Measurements from ENCODE around the gene LHFPL3.

The LHFPL3 gene

DNA sequence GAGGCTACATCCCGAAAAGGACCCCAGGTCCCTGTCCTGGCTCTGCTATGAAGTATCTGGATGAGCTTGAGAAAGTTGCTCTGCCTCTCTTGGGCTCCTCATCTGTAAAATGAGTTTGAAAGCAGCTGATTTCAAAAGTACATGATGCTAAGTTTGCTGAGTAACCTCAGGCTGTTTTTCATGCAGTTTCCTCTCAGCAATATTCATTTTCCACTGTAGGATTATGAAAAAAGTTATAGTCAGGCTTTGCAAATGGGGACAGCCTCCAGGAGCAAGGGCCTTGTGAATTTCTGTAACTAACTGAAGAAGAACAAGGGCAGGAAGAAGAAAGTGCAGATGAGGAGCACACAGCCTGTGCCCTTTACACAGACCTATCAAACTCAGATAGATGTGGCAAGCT, 518.3 kb downstream of the LHFPL3 start:
- no peak for DNase-seq (ENCODE audit: low read depth)

DNA sequence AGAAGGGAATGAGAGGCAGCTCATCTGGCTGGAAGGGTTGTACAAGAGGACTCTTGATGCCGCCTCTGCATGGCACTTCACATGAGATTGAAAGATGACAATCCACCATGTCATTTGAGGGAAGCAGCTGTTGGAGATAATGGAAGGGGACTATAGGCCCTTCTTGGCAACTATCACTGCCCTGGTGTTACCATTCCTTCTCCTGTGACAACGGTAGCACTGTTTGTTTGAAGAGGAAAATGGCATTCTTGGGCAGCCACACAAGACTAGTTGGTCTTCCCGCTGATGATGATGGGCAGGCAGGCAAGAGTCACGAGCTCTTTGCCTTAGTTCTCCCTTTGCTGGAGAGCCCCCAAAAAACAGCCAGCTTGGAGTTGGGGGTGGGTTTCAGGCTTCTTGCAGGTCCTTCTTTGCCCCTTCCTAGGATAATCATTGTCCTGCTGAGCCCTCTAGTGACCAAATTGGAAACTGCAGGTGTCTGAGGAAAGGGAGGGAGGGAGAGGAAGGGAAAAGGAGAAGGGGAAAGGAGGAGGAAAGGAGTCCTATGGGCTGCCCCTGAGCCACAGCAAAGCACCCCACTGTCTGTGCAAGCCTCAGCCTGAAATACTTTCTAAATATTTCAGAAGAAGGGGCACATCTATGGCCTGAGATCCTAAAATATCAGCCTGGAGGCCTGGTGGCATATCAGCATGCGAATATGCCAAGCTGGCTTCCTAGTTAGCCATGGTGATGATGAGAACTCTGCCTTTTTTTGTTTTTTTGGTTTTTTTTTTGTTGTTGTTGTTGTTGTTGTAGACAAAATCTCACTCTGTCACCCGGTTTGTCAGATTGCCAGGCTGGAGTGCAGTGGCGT, 520.0 kb downstream of the LHFPL3 start:
- DNase-seq (ENCODE audit: low read depth) = peak; percentile 29

DNA sequence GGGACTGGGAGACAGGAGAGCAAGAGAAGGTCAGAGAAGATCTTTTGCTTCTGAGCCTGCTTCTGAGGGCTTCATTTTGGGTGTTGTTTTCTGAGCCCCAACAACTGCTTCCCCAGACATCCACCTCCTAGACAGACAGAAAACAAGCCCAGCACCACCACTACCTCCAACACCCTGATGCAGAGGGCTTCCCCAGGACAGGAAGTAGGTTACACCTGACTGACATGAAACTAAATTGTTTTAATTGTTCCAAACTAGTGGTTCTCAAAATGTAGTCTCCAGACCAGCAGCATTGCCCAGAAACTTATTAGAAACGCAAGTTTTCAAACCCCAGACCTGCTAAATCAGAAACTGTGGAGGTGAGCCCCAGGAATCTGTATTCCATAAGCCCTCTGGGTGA, 522.0 kb downstream of the LHFPL3 start:
- no peak for DNase-seq (ENCODE audit: low read depth)

DNA sequence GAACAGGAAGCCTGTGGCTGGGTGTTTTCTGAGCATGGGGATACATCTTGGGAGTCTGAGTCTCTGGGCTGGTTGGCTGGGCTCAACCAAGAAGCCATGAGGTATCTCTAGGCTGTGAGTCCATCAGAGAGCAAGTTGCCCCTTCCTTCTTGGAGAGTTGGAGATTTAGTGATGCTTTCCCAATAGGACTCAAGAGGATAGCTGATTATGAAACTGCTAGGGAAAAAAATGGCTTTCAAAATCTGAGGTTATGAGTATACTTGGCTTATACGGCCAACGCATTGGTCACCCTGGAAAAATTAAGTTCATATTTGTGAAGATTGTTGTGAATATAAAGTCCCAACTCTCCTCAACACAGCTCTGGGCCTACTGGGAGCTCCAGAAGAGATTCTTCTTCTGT, 522.9 kb downstream of the LHFPL3 start:
- DNase-seq (ENCODE audit: low read depth) = no peak

DNA sequence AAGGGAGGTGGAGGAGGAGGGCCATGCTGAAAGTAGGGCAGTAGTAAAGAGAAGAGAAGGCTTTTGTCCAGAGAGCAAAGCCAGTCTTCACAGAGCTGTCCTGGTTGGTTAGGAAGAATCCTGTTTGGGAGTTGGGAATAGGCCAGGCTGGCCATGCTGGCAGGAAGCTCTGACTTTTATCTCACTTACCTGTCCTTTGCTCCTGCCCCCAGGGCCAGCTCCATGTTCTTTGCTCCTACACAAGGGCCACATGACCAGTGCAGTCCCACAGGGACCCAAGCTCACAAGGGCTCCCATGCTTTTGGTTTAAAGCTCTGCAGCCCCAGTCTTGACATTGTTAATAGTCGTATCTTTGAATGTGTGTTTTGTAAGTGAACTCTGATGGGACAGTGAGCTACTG, 524.0 kb downstream of the LHFPL3 start:
- no peak for DNase-seq (ENCODE audit: low read depth)

DNA sequence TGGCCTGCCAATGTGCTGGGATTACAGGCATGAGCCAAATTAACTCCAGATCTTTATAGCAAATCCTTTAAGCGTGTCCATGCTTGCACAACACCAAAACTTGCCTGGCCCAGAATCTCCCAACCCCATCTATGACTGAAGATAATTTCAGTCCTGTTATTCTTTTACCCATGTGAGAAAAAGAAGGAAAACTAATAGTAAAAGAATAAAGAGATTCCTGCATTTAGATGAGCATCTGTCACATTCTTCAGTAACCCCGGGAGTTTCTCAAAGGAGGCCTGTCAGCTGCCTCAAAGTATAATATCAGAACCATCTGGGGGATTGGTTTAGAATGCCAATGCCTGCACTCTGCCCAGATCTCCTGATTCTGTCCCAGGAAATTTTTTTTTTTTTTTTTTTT, 527.5 kb downstream of the LHFPL3 start:
- DNase-seq (ENCODE audit: low read depth) = no peak

DNA sequence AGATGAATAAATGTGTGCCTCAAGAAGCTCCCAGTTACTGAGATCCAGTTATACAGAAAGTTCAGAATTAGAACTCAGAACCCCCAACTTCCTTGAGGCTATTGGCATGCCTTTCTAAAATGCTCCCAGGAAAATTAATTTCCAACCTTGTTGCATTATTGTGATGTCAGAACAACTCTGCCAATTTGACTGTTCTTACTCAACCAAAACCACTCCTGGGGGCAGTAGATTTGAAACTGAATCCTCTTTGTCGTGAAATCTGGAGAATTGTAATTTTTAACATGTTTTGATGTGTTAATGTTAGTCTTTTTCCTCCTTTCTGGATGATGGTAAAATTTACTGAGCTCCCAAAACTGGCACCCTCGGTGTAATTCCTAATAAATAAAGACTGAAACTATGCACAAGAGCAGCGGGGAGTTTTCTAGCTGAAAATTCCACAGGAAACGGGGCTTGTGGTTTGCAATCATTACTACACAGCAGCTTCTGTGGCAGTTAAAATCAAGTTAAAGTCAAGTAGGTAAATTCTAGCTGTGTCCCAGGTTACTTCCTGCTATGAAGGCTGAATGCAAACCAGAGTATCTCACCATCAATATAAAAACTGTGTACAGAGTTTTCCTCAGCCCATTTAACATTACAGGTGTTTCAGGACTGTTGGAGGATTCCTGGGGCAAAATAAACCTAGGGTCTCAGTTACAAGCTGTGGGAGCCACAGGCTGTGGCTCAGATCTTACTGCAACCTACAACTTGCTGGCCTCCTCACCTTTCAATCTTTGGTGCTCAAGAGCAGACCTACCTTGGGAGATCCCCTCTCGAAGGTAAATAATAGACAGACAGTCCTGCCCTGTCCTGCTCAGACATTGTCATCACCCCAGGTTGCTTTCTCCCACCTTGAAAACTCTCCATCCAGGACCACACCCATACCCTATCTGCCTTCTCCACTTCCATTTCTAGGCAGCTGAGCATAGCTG, 529.3 kb downstream of the LHFPL3 start:
- DNase-seq (ENCODE audit: low read depth) = no peak

DNA sequence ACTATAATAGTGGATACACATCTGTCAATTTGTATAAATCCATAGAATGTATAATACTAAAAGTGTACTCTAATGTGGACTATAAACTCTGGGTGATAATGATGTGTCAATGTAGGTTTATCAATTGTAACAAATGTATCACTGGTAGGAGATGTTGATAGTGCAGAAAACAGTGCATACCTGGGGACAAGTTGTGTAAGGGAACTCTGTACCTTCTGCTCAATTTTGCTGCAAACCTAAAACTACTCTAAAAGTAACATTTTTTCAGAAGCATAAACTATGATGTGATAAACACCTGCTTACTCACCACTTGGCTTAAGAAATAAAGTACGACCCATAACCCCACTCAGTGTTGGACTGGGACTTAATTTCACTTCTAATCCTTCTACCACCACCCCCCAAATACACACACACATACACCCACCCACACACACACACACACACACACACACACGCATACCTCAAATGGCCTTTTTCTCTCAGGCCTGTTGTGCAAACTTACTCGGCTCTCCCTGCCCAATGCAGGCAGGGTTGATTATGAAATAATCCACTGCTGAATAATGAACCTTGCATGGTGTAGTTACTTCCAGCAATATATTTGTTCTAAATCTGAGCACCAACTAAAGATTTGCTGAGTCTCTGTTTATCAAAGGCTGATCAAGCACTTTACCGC, 531.5 kb downstream of the LHFPL3 start:
- DNase-seq (ENCODE audit: low read depth) = no peak

DNA sequence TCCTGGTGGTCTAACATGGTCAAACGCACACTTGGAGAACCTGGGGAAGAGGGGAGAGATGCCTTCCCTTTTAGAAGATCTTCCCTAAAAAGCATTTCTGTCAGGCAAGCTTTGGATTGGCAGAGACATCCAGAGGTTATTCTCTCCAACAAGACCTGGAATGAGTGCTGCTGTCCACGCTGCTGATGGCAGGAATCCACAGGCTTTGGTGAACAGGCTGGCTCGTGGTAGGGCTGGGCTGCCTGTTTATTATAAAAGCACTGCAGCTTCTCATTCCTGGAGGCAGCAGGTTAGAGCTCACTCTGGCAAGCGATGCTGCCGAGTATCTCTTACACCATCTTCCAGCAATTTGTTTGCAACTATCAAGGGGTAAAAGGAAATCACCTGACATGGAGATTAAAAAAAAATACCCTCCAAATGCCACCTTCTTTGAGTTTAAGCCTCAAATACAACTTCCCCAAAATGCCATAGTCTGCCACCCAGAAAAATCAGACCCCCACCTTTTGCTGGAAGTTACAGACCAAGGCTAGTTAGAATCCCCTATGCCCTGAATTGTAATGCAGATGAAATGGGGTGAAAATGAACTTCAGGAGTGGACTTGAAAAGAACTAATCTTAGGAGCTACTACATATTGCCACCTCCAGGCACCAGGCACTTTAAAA, 533.5 kb downstream of the LHFPL3 start:
- DNase-seq (ENCODE audit: low read depth) = no peak

DNA sequence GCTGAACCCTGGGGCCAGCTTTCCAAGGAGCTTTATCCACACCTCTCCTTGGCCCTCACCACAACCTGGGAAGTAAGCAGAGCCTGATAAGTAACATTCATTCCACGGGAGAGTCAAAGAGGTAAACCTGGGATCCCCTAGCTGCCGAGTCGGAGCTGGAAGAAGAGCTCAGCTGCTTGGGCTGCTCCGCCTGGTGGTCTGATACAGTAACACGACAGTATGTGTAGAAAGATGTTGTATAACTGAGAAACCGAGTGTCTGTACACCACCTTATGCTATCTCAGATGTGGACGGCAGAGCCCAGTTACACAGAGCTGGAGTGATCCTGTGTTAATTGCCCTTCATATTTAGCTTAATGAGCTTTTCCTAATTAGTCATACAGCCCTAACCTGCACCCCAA, 534.3 kb downstream of the LHFPL3 start:
- no peak for DNase-seq (ENCODE audit: low read depth)

DNA sequence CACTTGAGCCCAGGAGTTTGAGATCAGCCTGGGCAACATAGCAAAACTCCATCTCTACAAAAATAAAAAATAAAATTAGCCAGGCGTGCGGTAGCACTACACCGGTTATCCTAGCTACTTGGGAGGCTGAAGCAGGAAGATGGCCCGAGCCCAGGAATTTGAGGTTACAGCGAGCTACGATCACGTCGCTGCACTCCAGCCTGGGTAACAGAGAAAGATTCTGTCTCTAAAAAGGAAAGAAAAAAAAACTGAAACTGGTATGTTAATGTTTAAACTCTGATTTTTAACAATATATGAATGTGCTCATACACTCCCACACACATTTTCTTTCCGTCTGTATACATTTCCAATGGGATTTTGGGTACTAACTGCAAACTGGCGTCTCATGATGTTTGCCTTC, 545.0 kb downstream of the LHFPL3 start:
- no peak for DNase-seq (ENCODE audit: low read depth)

DNA sequence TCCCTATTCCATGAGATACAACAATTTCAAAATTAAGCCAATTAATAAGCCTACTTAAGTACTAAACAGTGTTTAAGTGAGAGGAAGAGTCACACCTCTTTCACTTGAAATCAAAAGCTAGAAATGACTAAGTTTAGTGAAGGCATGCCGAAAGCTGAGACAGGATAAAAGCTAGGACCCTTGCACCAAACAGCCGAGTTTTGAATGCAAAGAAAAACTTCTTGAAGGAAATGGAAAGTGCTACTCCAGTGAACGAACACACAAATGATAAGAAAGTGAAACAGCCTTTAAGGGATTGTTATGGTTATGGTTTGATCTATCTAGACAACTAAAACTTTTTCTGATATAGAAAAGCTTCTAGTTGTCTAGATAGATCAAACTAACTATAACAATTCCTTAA, 550.2 kb downstream of the LHFPL3 start:
- no peak for DNase-seq (ENCODE audit: low read depth)

DNA sequence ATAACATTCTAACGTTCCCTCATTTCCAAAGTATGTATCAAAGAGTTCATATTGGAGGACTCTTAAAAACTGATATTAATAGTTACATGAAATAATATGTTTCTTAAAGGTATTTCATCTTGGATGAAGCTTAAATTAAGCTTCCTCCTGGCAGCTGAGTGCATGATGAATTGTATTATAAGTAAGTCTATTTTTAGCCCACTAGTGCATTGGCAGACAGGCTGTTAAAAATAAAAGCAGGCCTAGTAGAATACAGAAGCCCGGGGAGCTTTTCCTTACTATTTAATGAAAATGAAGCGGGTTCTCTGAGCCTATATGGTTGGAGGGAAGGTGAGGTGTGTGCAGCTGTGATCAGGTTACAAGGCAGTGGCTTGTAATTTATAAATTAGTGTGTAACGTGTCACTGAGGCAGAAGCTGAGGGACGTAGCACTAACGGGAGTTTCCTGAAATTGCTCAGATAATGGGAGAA, 554.9 kb downstream of the LHFPL3 start:
- DNase-seq (ENCODE audit: low read depth) = no peak

DNA sequence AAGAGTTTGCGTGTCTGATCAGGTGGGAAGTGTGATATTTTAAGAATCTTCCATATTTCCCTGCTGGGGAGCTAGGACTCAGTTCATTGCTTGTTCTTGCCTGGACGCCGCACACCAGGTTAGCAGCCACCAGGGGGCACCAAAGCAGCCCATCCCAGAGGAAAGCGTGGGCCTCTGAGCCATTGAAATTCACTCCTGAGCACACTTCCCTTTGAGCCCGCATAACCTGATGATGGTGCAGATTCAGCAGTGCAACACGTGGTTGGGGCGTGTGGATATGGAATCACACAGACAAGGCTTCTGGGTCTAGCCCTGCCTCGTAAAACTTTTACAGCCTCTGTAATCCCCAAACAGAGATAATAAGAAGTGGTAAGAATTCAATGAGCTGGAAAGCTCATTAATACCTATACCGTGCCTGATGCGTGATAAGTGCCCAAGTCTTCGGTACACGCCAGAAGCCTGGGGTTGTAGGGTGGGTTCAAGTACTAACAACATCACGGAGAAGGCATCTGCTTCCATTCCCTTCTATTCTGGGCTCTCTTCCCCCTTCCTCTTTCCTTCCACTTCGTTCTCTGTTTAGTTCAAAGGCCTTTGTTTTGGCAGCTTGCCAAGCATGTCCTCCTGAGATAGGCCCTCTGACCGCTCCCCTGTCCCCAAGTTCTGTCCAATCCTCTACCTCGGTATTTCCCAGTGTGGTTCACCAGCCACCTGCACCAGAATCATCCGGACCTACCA, 555.5 kb downstream of the LHFPL3 start:
- DNase-seq (ENCODE audit: low read depth) = peak; percentile 71

DNA sequence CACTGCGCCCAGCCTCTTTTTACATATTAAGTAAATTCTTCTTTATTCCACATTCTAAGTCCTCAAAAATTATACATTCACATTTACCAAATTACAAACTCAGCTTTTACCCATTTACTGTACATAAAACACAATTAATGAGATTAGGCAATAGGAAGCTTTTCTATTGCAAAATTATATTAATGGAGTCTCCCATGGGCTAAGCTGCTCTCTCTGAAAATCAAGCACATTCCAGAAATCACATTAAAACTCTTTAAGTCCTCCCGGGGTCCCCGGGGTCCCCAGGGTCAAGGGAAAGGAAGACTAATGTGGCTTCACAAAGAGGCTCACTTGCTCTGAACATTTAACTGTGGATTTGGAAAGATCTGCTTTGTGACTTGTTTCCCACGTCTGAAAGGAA, 558.2 kb downstream of the LHFPL3 start:
- DNase-seq (ENCODE audit: low read depth) = no peak

DNA sequence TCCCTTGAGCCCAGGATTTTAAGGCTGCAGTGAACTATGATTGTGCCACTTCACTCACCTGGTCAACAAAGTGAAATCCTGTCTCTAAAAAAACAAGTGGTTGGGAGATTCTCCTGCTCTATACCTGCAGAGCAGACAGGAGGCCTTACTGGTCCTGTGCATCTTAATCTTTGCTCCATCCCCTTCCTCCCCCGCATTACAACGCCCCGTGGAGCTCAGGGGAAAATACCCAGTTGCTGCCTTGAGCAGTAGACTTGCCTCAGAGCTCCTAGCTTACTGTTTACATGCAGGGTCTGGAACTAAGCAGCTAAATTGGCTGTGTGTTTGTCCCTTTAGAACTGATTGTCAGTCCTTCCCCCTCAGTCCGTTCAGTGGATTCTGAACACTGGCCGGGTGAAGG, 561.8 kb downstream of the LHFPL3 start:
- no peak for DNase-seq (ENCODE audit: low read depth)

DNA sequence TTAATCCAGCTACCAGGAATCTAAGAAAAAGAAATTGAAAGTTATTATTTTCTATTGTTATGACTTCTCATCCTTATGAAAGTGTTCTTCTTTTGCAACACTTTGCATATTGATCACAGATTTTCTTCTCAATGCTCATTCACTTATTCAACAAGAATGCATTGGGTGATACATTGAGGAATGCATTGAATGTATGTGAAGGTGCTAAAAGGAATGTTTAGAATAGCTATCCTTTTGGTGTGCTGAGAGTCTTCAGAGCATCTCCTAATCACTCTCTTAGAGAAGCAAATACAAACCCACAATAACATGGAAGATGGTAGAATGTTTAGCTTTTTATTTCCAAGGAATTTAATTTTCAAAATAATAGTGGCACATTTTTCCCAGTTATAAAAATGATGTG, 563.5 kb downstream of the LHFPL3 start:
- no peak for DNase-seq (ENCODE audit: low read depth)

DNA sequence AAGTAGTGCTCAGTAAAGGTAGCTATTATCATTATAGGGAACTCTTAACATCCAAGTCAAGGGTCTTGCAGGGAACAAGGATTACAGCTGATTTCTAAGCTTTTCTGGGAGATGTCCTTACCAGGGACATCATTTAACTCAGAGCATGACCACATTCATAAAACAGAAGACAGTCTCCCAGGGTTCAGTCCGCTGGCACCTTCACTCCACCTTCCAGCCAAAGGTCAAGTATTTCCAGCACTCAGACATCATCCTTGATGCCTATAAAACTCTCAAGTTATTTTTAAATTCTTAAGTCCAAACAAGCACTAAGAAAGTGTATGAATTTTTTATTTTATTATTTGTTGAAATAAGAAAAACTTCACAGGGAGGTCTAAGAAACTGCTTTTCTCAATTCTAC, 565.9 kb downstream of the LHFPL3 start:
- DNase-seq (ENCODE audit: low read depth) = no peak

DNA sequence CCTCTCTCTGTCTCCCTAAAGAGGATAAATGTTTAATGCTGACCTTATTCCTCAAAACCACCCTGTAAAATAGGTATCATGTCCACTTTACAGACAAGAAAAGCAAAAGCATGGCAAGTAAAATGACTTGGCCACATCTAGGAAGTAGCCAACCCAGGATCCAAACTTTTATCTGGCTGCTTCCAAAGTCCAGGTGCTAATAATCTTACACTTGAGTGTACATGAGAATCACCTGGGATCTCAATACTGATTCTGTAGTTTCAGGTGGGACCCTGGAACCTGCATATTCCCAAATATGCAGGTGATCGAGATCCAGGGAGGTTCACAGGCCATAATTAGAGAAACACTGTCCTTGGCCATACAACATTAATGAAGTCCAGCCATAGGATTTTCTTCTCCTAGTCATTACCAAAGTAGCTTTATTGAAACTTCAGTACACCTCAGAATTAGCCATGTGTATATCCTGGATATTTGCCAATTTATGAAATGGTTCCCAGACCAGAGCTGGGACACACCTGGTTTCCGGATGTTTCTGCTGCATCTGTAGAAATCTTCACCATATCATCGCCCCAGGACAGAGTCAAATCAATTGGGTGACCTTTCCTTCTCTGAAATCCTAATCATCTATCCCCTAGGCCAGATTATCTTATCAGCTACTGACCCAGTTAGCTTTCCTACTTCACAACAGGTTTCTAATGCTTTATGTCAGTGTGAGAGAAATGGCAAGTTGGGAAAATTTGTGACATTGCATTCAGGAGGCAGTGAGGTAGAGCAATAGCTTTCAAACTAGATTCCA, 566.5 kb downstream of the LHFPL3 start:
- no peak for DNase-seq (ENCODE audit: low read depth)

DNA sequence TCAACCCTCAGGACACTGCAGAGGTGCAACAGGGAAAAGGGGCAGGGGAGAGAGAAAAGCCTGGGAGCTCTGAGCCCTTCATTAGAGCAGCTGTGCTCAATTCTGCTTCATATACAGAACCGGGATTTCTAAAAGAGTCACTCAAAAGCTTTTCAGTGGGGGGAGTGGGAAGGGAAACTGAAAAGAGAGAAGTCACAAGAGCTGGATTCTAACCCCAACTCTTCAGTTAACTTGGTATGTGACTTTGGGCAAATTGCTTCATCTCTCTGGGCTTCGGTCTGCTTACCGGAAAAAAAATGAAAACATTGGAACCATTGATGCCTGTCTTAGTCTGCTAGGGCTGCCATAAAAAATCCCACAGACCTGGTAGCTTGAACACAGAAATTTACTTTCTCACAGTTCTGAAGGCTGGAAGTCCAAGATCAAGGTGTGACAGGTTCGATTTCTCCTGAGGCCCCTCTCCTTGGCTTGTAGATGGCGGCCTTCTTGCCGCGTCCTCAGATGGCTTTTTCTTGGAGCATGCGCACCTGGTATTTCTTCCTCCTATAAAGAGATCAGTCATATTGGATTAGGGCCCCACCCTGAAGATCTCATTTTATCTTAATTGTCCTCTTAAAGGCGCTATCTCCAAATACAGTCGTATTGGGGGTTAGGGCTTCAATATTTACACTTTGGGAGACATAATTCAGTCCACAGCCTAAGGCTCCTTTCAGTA, 567.3 kb downstream of the LHFPL3 start:
- no peak for DNase-seq (ENCODE audit: low read depth)

Measured in activated T-cell treated with anti-CD3 and anti-CD28 coated beads for 48 hours (primary cell).